H1 (cell line): ENCODE measurements around the gene TMEM39A. TPM values are rescaled to one million over a fixed set of nuclear protein-coding genes. Genes with fewer than 3 reads are reported as not detected.

ENCODE experiments used
- CTCF ChIA-PET: fragments of 300-600 bp; sonication (Branson Sonifier 250); formaldehyde crosslinking; loops from one replicate; lab custom pipeline; 2021; ENCODE audit not compliant: partially characterized antibody; lab: Charles Lee
- POLR2A ChIA-PET: fragments of 300-600 bp; sonication (Branson Sonifier 250); formaldehyde crosslinking; loops from one replicate; lab custom pipeline; 2021; ENCODE audit warnings: inconsistent platforms; ENCODE audit not compliant: partially characterized antibody; lab: Charles Lee
- DNase-seq, 2 experiments: peaks; one replicate each; pipeline versions ENCODE4 v3.0.0 to v3.0.0-alpha.2; 2010 to 2022; ENCODE audit warnings: low spot score in 2 of 2, low read depth in 1 of 2, mixed read lengths in 1 of 2
- FAIRE-seq: peaks from 2 replicates; lab custom pipeline; 2011; peaks lifted over from hg19 to GRCh38; lab: Jason Lieb, UNC
- H2AFZ ChIP-seq: 2 replicates; pipeline ENCODE4 v1.8.1; 2012; ENCODE audit warnings: low read length, inconsistent platforms
- H2AK5ac ChIP-seq: 2 replicates; pipeline ENCODE4 v1.6.1; 2013; ENCODE audit warnings: low read depth, low read length
- H2BK120ac ChIP-seq: replicated peaks from 2 replicates; pipeline ENCODE3; 2013; ENCODE audit warnings: low read depth, low read length, inconsistent platforms
- H2BK12ac ChIP-seq: 2 replicates; pipeline ENCODE4 v1.6.1; 2013; ENCODE audit warnings: low read depth, low read length
- H2BK15ac ChIP-seq: 2 replicates; pipeline ENCODE4 v1.6.1; 2013; ENCODE audit warnings: low read length
- H2BK20ac ChIP-seq: 2 replicates; pipeline ENCODE4 v1.6.1; 2013; ENCODE audit warnings: low read length
- H2BK5ac ChIP-seq: 2 replicates; pipeline ENCODE4 v1.6.1; 2013; ENCODE audit warnings: low read depth, low read length
- H3K14ac ChIP-seq: 2 replicates; pipeline ENCODE4 v1.6.1; 2013; ENCODE audit warnings: inconsistent platforms; ENCODE audit not compliant: insufficient read length
- H3K18ac ChIP-seq: 2 replicates; pipeline ENCODE4 v1.6.1; 2013; ENCODE audit warnings: low read length; ENCODE audit errors: extremely low read depth
- H3K23ac ChIP-seq: 2 replicates; pipeline ENCODE4 v1.6.1; 2013; ENCODE audit warnings: inconsistent platforms; ENCODE audit not compliant: insufficient read length
- H3K23me2 ChIP-seq: 2 replicates; pipeline ENCODE4 v1.6.1; 2013; ENCODE audit warnings: low read depth, low read length
- H3K27ac ChIP-seq: 2 replicates; pipeline ENCODE4 v1.6.1; 2011; ENCODE audit warnings: low read depth, low read length, inconsistent platforms
- H3K27me3 ChIP-seq, 4 experiments: replicated peaks in 1 of 4; 1 replicate in 1 of 4; 2 replicates in 3 of 4; pipeline versions ENCODE4 v1.6.1 to v1.8.1; 2011 to 2013; ENCODE audit warnings: low read length in 3 of 4, mild to moderate bottlenecking in 3 of 4, inconsistent platforms in 2 of 4, mixed read lengths in 2 of 4, moderate library complexity in 1 of 4; ENCODE audit not compliant: control insufficient read depth in 3 of 4, insufficient read depth in 3 of 4; ENCODE audit errors: extremely low read depth in 1 of 4
- H3K36me3 ChIP-seq, 4 experiments: 2 replicates each; pipeline versions ENCODE4 v1.6.1 to v1.8.1; 2011 to 2013; ENCODE audit warnings: mild to moderate bottlenecking in 4 of 4, low read length in 3 of 4, moderate library complexity in 2 of 4, control low read depth in 1 of 4, inconsistent platforms in 1 of 4; ENCODE audit not compliant: insufficient read depth in 4 of 4, control insufficient read depth in 2 of 4
- H3K4ac ChIP-seq: replicated peaks from 2 replicates; pipeline ENCODE3; 2013; ENCODE audit warnings: low read length, low read depth, mixed read lengths, inconsistent platforms; ENCODE audit not compliant: insufficient read length
- H3K4me1 ChIP-seq, 4 experiments: replicated peaks in 1 of 4; 1 replicate in 1 of 4; 2 replicates in 3 of 4; pipeline versions ENCODE4 v1.6.1 to v1.8.1; 2011 to 2013; ENCODE audit warnings: low read length in 3 of 4, inconsistent platforms in 2 of 4, mixed read lengths in 1 of 4; ENCODE audit not compliant: insufficient read depth in 4 of 4, control insufficient read depth in 3 of 4
- H3K4me2 ChIP-seq, 2 experiments: 2 replicates each; pipeline versions ENCODE4 v1.6.1 to v1.8.1; 2011 to 2013; ENCODE audit warnings: low read depth in 2 of 2, low read length in 2 of 2, control low read depth in 1 of 2, inconsistent platforms in 1 of 2, mild to moderate bottlenecking in 1 of 2; ENCODE audit not compliant: insufficient read depth in 1 of 2
- H3K4me3 ChIP-seq, 4 experiments: fragments of 200-600, 300-600 bp in 1 of 4; sonication (generic), shearing (Covaris generic), sonication (Bioruptor Twin) in 1 of 4; 2 replicates each; pipeline versions ENCODE4 v1.5.1 to v1.8.1; 2011 to 2016; ENCODE audit warnings: low read length in 4 of 4, low read depth in 3 of 4, control low read depth in 2 of 4, inconsistent platforms in 2 of 4, mild to moderate bottlenecking in 2 of 4, mixed read lengths in 1 of 4, moderate library complexity in 1 of 4; ENCODE audit not compliant: insufficient read depth in 2 of 4; ENCODE audit errors: extremely low read depth in 1 of 4
- H3K56ac ChIP-seq: replicated peaks from 2 replicates; pipeline ENCODE3; 2013; ENCODE audit warnings: low read depth, mild to moderate bottlenecking, mixed read lengths, low read length, inconsistent platforms; ENCODE audit not compliant: insufficient read length
- H3K79me1 ChIP-seq: 2 replicates; pipeline ENCODE4 v1.6.1; 2013; ENCODE audit warnings: low read depth, low read length, control low read depth
- H3K79me2 ChIP-seq, 2 experiments: 2 replicates each; pipeline versions ENCODE4 v1.6.1 to v1.8.1; 2012 to 2013; ENCODE audit warnings: low read length in 2 of 2, mild to moderate bottlenecking in 2 of 2, inconsistent platforms in 1 of 2; ENCODE audit not compliant: insufficient read depth in 2 of 2, control insufficient read depth in 1 of 2
- H3K9ac ChIP-seq, 4 experiments: replicated peaks in 1 of 4; 1 replicate in 1 of 4; 2 replicates in 3 of 4; pipeline versions ENCODE4 v1.6.1 to v1.8.1; 2011 to 2013; ENCODE audit warnings: low read depth in 3 of 4, low read length in 3 of 4, control low read depth in 2 of 4, mild to moderate bottlenecking in 2 of 4, moderate library complexity in 2 of 4, inconsistent platforms in 1 of 4; ENCODE audit errors: extremely low read depth in 1 of 4
- H3K9me3 ChIP-seq, 2 experiments: 2 replicates each; pipeline versions ENCODE4 v1.6.1 to v1.8.1; 2012 to 2013; ENCODE audit warnings: mild to moderate bottlenecking in 2 of 2, moderate library complexity in 2 of 2, control low read depth in 1 of 2, inconsistent platforms in 1 of 2, low read depth in 1 of 2, low read length in 1 of 2, mixed read lengths in 1 of 2; ENCODE audit not compliant: insufficient read depth in 2 of 2
- H4K20me1 ChIP-seq, 2 experiments: replicated peaks in 1 of 2; 2 replicates each; pipeline versions ENCODE3 to v1.8.1; 2011 to 2013; ENCODE audit warnings: inconsistent platforms in 2 of 2, low read length in 2 of 2, mild to moderate bottlenecking in 1 of 2; ENCODE audit not compliant: insufficient read depth in 2 of 2, control insufficient read depth in 1 of 2
- H4K5ac ChIP-seq: 2 replicates; pipeline ENCODE4 v1.6.1; 2013; ENCODE audit warnings: low read length, low read depth, mixed read lengths, inconsistent platforms; ENCODE audit not compliant: insufficient read length
- H4K8ac ChIP-seq: 2 replicates; pipeline ENCODE4 v1.8.0; 2013; ENCODE audit warnings: mild to moderate bottlenecking, moderate library complexity, low read length, inconsistent platforms; ENCODE audit not compliant: insufficient read depth; ENCODE audit errors: extremely low read depth
- H4K91ac ChIP-seq: replicated peaks from 2 replicates; pipeline ENCODE3; 2013; ENCODE audit warnings: low read length, mixed read lengths, inconsistent platforms; ENCODE audit not compliant: insufficient read length
- ASH2L ChIP-seq: fragments of 200-600, 300-600 bp; sonication (generic); IDR thresholded peaks from one replicate; pipeline ENCODE4 v1.7.1; 2017; ENCODE audit warnings: low read length
- BCL11A ChIP-seq, 2 experiments: IDR thresholded peaks; one replicate each; pipeline ENCODE4 v1.6.1; 2011; ENCODE audit warnings: low read depth in 2 of 2, low read length in 2 of 2, mild to moderate bottlenecking in 2 of 2
- MAFK ChIP-seq: IDR thresholded peaks from 2 replicates; pipeline ENCODE4 v1.6.1; 2012; ENCODE audit warnings: low read depth, mild to moderate bottlenecking, improper control_type of control experiment, low read length
- RAD21 ChIP-seq, 2 experiments: IDR thresholded peaks in 1 of 2; conservative IDR thresholded peaks in 1 of 2; 2 replicates each; pipeline ENCODE4 v1.6.1; 2011; ENCODE audit warnings: low read depth in 2 of 2, low read length in 2 of 2, improper control_type of control experiment in 1 of 2, inconsistent platforms in 1 of 2, mild to moderate bottlenecking in 1 of 2, moderate library complexity in 1 of 2
- SIRT6 ChIP-seq: IDR thresholded peaks from one replicate; pipeline ENCODE4 v1.7.1; 2012; ENCODE audit warnings: low read length, inconsistent platforms
- WGBS, 2 experiments: shearing (Covaris generic) in 1 of 2; methylation state at CpG; one replicate each; pipeline versions ENCODE4 v1.1.6 to v1.1.7; 2013 to 2015; ENCODE audit warnings: low lambda C conversion rate in 2 of 2, mixed read lengths in 2 of 2, inconsistent platforms in 1 of 2, low coverage in 1 of 2, missing lambda C conversion rate in 1 of 2; ENCODE audit not compliant: insufficient replicate concordance in 2 of 2, insufficient coverage in 1 of 2, insufficient read length in 1 of 2; ENCODE audit errors: extremely low coverage in 1 of 2, missing lambda C conversion rate in 1 of 2; 5-methylcytosine and 5-hydroxymethylcytosine counted together
- polyA plus RNA-seq, 7 experiments: library from polyadenylated mRNA; depleted of rRNA in 3 of 7; stranded (reverse) in 5 of 7; unstranded in 2 of 7; fragments of >200 nt in 5 of 7; fragments of 200-250 nt in 2 of 7; gene quantifications; 1 replicate in 5 of 7; 2 replicates in 1 of 7; 4 replicates in 1 of 7; pipeline versions ENCODE4 v1.2.1 to v1.2.3, GENCODE V29; 2011 to 2013; ENCODE audit warnings: missing spikeins in 2 of 7, mixed read lengths in 2 of 7
- total RNA-seq: library from RNA; stranded (reverse); fragmentation: NEBNext Ultra II Directional; extraction: Animal tissue kit (Norgen Biotek cat#: 25700); gene quantifications from 2 replicates; pipeline ENCODE4 v1.2.1, GENCODE V29; 2021

TMEM39A gene
- total and polyA plus RNA-seq, 2 of the 8 experiments (the other 6 are each of a cell fraction or from before 2014, with no cell fraction given): 26.8 to 36.1 TPM

DNA sequence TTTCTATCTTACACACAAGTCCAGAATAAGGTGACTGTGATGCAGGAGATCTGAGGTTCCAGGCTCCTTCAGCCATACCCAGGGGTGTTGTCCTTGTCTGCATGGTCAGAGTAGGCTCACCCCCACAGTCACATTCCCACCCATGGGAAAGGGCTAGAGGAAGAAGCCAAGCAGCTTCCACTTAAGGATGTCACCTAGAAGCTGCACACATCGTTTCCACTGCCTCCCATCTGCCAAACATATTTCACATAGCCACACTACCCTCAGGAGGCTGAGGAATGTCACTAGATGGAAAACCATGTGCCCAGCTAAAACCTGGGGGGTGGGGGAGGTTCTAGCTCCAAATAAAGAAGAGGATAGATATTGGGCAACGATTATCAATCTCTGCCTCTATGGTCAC, 58.1 kb downstream of the TMEM39A start:
- Histone ChIP-seq H3K27me3 (no peaks in the 10 kb centered on the region), H3K23me2 (no peaks in the 10 kb centered on the region), H2BK120ac (no peak overlapping the region), H2BK5ac (no peak overlapping the region), H4K8ac (no peak overlapping the region), H4K91ac (no peak overlapping the region), H2BK20ac (no peak overlapping the region), H3K14ac (no peak overlapping the region), H3K18ac (no peak overlapping the region), H2AFZ (no peak overlapping the region), H4K20me1 (no peaks in the 10 kb centered on the region), H2BK15ac (0 out of 2 replicates have a peak overlapping the region, but pooled peaks have one; percentile 8), H3K27ac (no peak overlapping the region), H3K4ac (no peak overlapping the region), H3K4me3 (no peak overlapping the region), H3K9me3 (no peaks in the 10 kb centered on the region), H3K79me1 (no peaks in the 10 kb centered on the region), H3K56ac (no peak overlapping the region), H2BK12ac (no peak overlapping the region), H2AK5ac (no peak overlapping the region), H3K79me2 (no peaks in the 10 kb centered on the region), H4K5ac (no peak overlapping the region), H3K23ac (no peak overlapping the region), H3K4me2 (no peak overlapping the region), H3K4me1 (peaks cover 0 to 8% (median 5%) of the 10 kb centered on the region in 4 experiments; a peak in 6 of 7 replicates), H3K36me3 (no peaks in the 10 kb centered on the region), H3K9ac (no peak overlapping the region)
- ChIA-PET POLR2A (no interaction called here), CTCF (interaction anchor here (1.0 to 1.6 kb wide), 5 partner anchors 8 to 164 kb away, joined by 3 to 10 read pairs (median 4); no protein-coding TSS in a partner anchor)
- FAIRE-seq (no peak), DNase-seq (no peak)
- 87% methylated on average over 2 of the region's 2 CpGs; no CpG with 5 or more reads in 1 of the 2 experiments for whole genome bisulfite sequencing, 2 experiments
- no peak for TF ChIP-seq BCL11A (IDR thresholded peaks at IDR 0.05; ENCODE audit: low read depth in 2 of 2, low read length in 2 of 2)
- no peak for TF ChIP-seq ASH2L
- no peak for TF ChIP-seq SIRT6
- no peak for TF ChIP-seq RAD21 (IDR thresholded peaks at IDR 0.05 in 1 of 2, conservative IDR thresholded peaks at IDR 0.05 in 1 of 2; ENCODE audit: low read depth in 2 of 2, low read length in 2 of 2)
- TF ChIP-seq MAFK: no peak
